Muscle layer of duodenum (tissue), 2 donors: Measurements from ENCODE around the gene HACE1.
"Not testable (repeated sequence)": the region's sequence is repeated elsewhere in the genome, so short reads cannot be mapped to it uniquely, and the experiment has no call there.

Source experiments
- H3K27ac ChIP-seq: one replicate; pipeline ENCODE4 v1.7.0; 2013; ENCODE audit warnings: mild to moderate bottlenecking, low read length
- H3K27me3 ChIP-seq: one replicate; pipeline ENCODE4 v1.7.0; 2013; ENCODE audit warnings: low read depth, mild to moderate bottlenecking, control low read depth, low read length
- H3K36me3 ChIP-seq, 2 donors: one replicate each; pipeline ENCODE4 v1.7.0; 2013; ENCODE audit warnings: low read length in 2 of 2, control low read depth in 1 of 2, mild to moderate bottlenecking in 1 of 2; ENCODE audit not compliant: insufficient read depth in 2 of 2, control insufficient read depth in 1 of 2
- H3K4me1 ChIP-seq, 2 donors: one replicate each; pipeline ENCODE4 v1.7.0; 2013; ENCODE audit warnings: low read length in 2 of 2, mild to moderate bottlenecking in 2 of 2, control low read depth in 1 of 2, moderate library complexity in 1 of 2; ENCODE audit not compliant: insufficient read depth in 2 of 2, control insufficient read depth in 1 of 2
- H3K4me3 ChIP-seq, 2 donors: one replicate each; pipeline ENCODE4 v1.7.0; 2013; ENCODE audit warnings: low read length in 2 of 2, low read depth in 1 of 2, mild to moderate bottlenecking in 1 of 2
- H3K9me3 ChIP-seq, 2 donors: one replicate each; pipeline ENCODE4 v1.7.0; 2013; ENCODE audit warnings: low read length in 2 of 2, control low read depth in 1 of 2, mild to moderate bottlenecking in 1 of 2; ENCODE audit not compliant: control insufficient read depth in 1 of 2
- donor health status: healthy.

Gene HACE1

GRCh38 chr6:104859225-104860146 is at the start of gene HACE1:
Gene HACE1, minus strand, starts transcription at chr6:104859919. Its CDS starts 277 bp downstream, at chr6:104859642.
- H3K9me3 ChIP-seq: no peaks in the 10 kb centered on the region
- H3K27ac ChIP-seq: no peak within 1 kb of the TSS
- peaks cover 4 to 7% of the 10 kb centered on the region in 2 donors for H3K4me1 ChIP-seq
- H3K36me3 ChIP-seq: no peaks in the 10 kb centered on the region
- peak within 1 kb of the TSS; percentile 84 to 96 for H3K4me3 ChIP-seq
- no peaks in the 10 kb centered on the region for H3K27me3 ChIP-seq

GRCh38 chr6:104908888-104909525 is 49.3 kb upstream of the HACE1 start:
- no peak overlapping the region for H3K27ac ChIP-seq
- no peaks in the 10 kb centered on the region for H3K27me3 ChIP-seq
- peaks cover 0 to 3% of the 10 kb centered on the region in 2 donors for H3K9me3 ChIP-seq
- H3K4me1 ChIP-seq: no peaks in the 10 kb centered on the region
- no peaks in the 10 kb centered on the region for H3K36me3 ChIP-seq
- no peak overlapping the region for H3K4me3 ChIP-seq

- Histone ChIP-seq H3K4me1 (no peaks in the 10 kb centered on the region), H3K9me3 (peaks cover 0 to 6% of the 10 kb centered on the region in 2 donors), H3K4me3 (no peak overlapping the region), H3K36me3 (no peaks in the 10 kb centered on the region), H3K27me3 (no peaks in the 10 kb centered on the region), H3K27ac (no peak overlapping the region)
Observed at GRCh38 chr6:104908031-104908887, 48.5 kb upstream of the HACE1 start.

- not testable (repeated sequence) for H3K4me1 ChIP-seq, H3K4me3 ChIP-seq, H3K27me3 ChIP-seq, H3K36me3 ChIP-seq, H3K27ac ChIP-seq, H3K9me3 ChIP-seq
Observed at GRCh38 chr6:104898893-104899292, 39.2 kb upstream of the HACE1 start.

GRCh38 chr6:104896914-104897313 is 37.2 kb upstream of the HACE1 start:
- H3K27ac ChIP-seq: no peak overlapping the region
- no peaks in the 10 kb centered on the region for H3K9me3 ChIP-seq
- H3K36me3 ChIP-seq: no peaks in the 10 kb centered on the region
- H3K4me1 ChIP-seq: no peaks in the 10 kb centered on the region
- no peak overlapping the region for H3K4me3 ChIP-seq
- H3K27me3 ChIP-seq: no peaks in the 10 kb centered on the region

- no peaks in the 10 kb centered on the region for H3K4me1 ChIP-seq
- H3K36me3 ChIP-seq: no peaks in the 10 kb centered on the region
- no peaks in the 10 kb centered on the region for H3K27me3 ChIP-seq
- peaks cover 0 to 3% of the 10 kb centered on the region in 2 donors for H3K9me3 ChIP-seq
- no peak overlapping the region for H3K27ac ChIP-seq
- no peak overlapping the region for H3K4me3 ChIP-seq
Observed at GRCh38 chr6:104888066-104888465, 28.3 kb upstream of the HACE1 start.

- Histone ChIP-seq H3K9me3 (peaks cover 0 to 3% of the 10 kb centered on the region in 2 donors), H3K27ac (no peak overlapping the region), H3K36me3 (no peaks in the 10 kb centered on the region), H3K27me3 (no peaks in the 10 kb centered on the region), H3K4me3 (no peak overlapping the region), H3K4me1 (no peaks in the 10 kb centered on the region)
Observed at GRCh38 chr6:104887350-104887749, 27.6 kb upstream of the HACE1 start.

- H3K27me3 ChIP-seq: no peaks in the 10 kb centered on the region
Observed at GRCh38 chr6:104885518-104886043, 25.9 kb upstream of the HACE1 start.

GRCh38 chr6:104884867-104885517 is 25.3 kb upstream of the HACE1 start:
- H3K27ac ChIP-seq: no peak overlapping the region
- H3K27me3 ChIP-seq: no peaks in the 10 kb centered on the region
- H3K9me3 ChIP-seq: peaks cover 0 to 3% of the 10 kb centered on the region in 2 donors
- H3K4me3 ChIP-seq: no peak overlapping the region
- no peaks in the 10 kb centered on the region for H3K4me1 ChIP-seq
- no peaks in the 10 kb centered on the region for H3K36me3 ChIP-seq

More at GRCh38 chr6:104885518-104886043, 25.9 kb upstream of the HACE1 start:
- Histone ChIP-seq H3K9me3 (peaks cover 0 to 3% of the 10 kb centered on the region in 2 donors), H3K27ac (no peak overlapping the region), H3K4me1 (no peaks in the 10 kb centered on the region), H3K36me3 (no peaks in the 10 kb centered on the region), H3K4me3 (no peak overlapping the region)

- no peaks in the 10 kb centered on the region for H3K4me1 ChIP-seq
- H3K36me3 ChIP-seq: no peaks in the 10 kb centered on the region
- H3K4me3 ChIP-seq: no peak overlapping the region
- no peaks in the 10 kb centered on the region for H3K27me3 ChIP-seq
- no peak overlapping the region for H3K27ac ChIP-seq
- no peaks in the 10 kb centered on the region for H3K9me3 ChIP-seq
Observed at GRCh38 chr6:104881964-104882668, 22.4 kb upstream of the HACE1 start.
